ENCODE results near the gene RNASE7. TPM values are rescaled to one million over a fixed set of nuclear protein-coding genes. Genes with fewer than 3 reads are reported as not detected.
A peak's percentile ranks its signal among the peaks of the same experiment; 100 is the strongest.

Gene RNASE7
- total RNA-seq, 1 experiment from 2014 or later: not detected

GRCh38 chr14:21039585-21040369 is 2.4 kb upstream of the RNASE7 start:
- POLR2A ChIA-PET: interaction anchor here (1.8 kb wide), 1 partner anchor 25 kb away, joined by 6 read pairs; no protein-coding TSS in a partner anchor
- Histone ChIP-seq H3K9me2 (ENCODE audit: insufficient read depth) (no peaks in the 10 kb centered on the region), H3K9ac (ENCODE audit: low read length) (no peak overlapping the region), H3K36me3 (ENCODE audit: control insufficient read depth in 1 of 2, insufficient read depth in 2 of 2, low read length in 2 of 2) (no peaks in the 10 kb centered on the region), H3K4me1 (ENCODE audit: control insufficient read depth in 1 of 2, insufficient read depth in 2 of 2, low read length in 2 of 2) (peaks cover 0 to 7% of the 10 kb centered on the region in 2 experiments; a peak in 1 of 4 replicates), H3K27ac (ENCODE audit: low read depth, low read length) (no peak overlapping the region), H3K79me2 (ENCODE audit: insufficient read depth, low read length) (no peaks in the 10 kb centered on the region), H2AFZ (ENCODE audit: low read depth, low read length, poor library complexity, severe bottlenecking) (no peak overlapping the region), H3K4me2 (ENCODE audit: low read length) (no peak overlapping the region), H3K9me3 (ENCODE audit: control insufficient read depth in 1 of 2, insufficient read depth in 1 of 2, low read depth in 1 of 2, low read length in 2 of 2) (no peaks in the 10 kb centered on the region), H3K27me3 (ENCODE audit: insufficient read depth, low read length) (no peaks in the 10 kb centered on the region), H4K20me1 (ENCODE audit: insufficient read depth) (no peaks in the 10 kb centered on the region), H3K4me3 (replicated peaks in 1 of 2; ENCODE audit: low read depth in 1 of 2, low read length in 2 of 2) (no peak overlapping the region)
- RAD21 ChIA-PET (ENCODE audit: low non-redundant PET in 1 of 2, low total read pairs in 2 of 2, uncharacterized antibody in 2 of 2, unreplicated experiment in 2 of 2): interaction anchor here (0.6 to 2.2 kb wide), 5 partner anchors 25 to 68 kb away, joined by 3 to 30 read pairs (median 4); no protein-coding TSS in a partner anchor
- CTCF ChIA-PET: interaction anchor here (0.6 to 5.4 kb wide), 17 partner anchors 9 to 357 kb away, joined by 3 to 148 read pairs (median 4); no protein-coding TSS in a partner anchor
- DNase-seq (ENCODE audit: low read depth, low spot score) (peak; percentile 41), ATAC-seq (peak; percentile 92)
- intact Hi-C loops (cut with micrococcal nuclease): loop anchor here (1.0 kb wide), 3 partner anchors 25 to 342 kb away; no protein-coding TSS in a partner anchor
- BruUV-seq (replicated peaks): no TSS peak
- no peak for TF ChIP-seq ZNF274 (IDR thresholded peaks at IDR 0.05; ENCODE audit: low read depth, low read length)
- no peak for TF ChIP-seq POLR2AphosphoS5 (IDR thresholded peaks at IDR 0.05; ENCODE audit: low read depth, low read length)
- TF ChIP-seq CTCF (IDR thresholded peaks at IDR 0.05 in 2 of 3, conservative IDR thresholded peaks at IDR 0.05 in 1 of 3; ENCODE audit: borderline replicate concordance in 1 of 3, insufficient read depth in 1 of 3, low read depth in 2 of 3, low read length in 2 of 3): peak; percentile 58 to 61 (median 60); a peak in 5 of 6 replicates
- no peak for TF ChIP-seq CBX3 (IDR thresholded peaks at IDR 0.05; ENCODE audit: low read depth)
- no peak for TF ChIP-seq ZBTB33 (IDR thresholded peaks at IDR 0.05; ENCODE audit: extremely low read depth, insufficient replicate concordance, low read length)
- no peak for TF ChIP-seq EZH2phosphoT487 (IDR thresholded peaks at IDR 0.05; ENCODE audit: borderline replicate concordance)
- TF ChIP-seq ZFX (IDR thresholded peaks at IDR 0.05): peak; percentile 23; the same call in 1 of the 2 replicates
- no peak for TF ChIP-seq CEBPB (IDR thresholded peaks at IDR 0.05; ENCODE audit: low read depth)
- TF ChIP-seq RAD21 (IDR thresholded peaks at IDR 0.05; ENCODE audit: low read depth): peak; percentile 77
